ENCODE measurements around the gene BNIP2.

Gene BNIP2

DNA sequence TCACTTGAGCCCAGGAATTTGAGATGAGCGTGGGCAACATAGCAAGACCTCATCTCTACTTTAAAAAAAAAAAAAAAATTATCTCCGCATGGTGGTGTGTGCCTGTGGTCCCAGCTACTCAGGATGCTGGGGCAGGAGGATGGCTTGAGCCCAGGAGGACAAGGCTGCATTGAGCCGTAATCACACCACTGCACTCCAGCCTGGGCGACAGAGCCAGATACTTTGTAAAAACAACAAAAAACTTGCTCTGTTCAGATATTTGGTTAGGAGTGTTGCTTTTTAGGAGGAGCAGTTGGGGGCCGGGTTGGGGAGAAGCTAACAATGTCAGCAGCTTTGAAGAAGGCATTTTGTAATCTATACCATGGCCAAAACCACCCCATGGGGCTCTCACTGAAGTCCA, 73.5 kb downstream of the BNIP2 start:
- H3K4me3 ChIP-seq (ENCODE audit: low read depth, low read length) = no peak overlapping the region
- DNase-seq (ENCODE audit: low read depth) = no peak
- TF ChIP-seq, protein P1, sequence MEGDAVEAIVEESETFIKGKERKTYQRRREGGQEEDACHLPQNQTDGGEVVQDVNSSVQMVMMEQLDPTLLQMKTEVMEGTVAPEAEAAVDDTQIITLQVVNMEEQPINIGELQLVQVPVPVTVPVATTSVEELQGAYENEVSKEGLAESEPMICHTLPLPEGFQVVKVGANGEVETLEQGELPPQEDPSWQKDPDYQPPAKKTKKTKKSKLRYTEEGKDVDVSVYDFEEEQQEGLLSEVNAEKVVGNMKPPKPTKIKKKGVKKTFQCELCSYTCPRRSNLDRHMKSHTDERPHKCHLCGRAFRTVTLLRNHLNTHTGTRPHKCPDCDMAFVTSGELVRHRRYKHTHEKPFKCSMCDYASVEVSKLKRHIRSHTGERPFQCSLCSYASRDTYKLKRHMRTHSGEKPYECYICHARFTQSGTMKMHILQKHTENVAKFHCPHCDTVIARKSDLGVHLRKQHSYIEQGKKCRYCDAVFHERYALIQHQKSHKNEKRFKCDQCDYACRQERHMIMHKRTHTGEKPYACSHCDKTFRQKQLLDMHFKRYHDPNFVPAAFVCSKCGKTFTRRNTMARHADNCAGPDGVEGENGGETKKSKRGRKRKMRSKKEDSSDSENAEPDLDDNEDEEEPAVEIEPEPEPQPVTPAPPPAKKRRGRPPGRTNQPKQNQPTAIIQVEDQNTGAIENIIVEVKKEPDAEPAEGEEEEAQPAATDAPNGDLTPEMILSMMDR (IDR thresholded peaks at IDR 0.05; ENCODE audit: low read depth, low read length, missing control alignments) = no peak

- H3K4me3 ChIP-seq (ENCODE audit: low read depth, low read length) = no peak overlapping the region
- TF ChIP-seq, protein P1 (IDR thresholded peaks at IDR 0.05; ENCODE audit: low read depth, low read length, missing control alignments) = no peak
- DNase-seq (ENCODE audit: low read depth) = no peak
Observed at GRCh38 chr15:59614153-59614552, 75.0 kb downstream of the BNIP2 start.

DNA sequence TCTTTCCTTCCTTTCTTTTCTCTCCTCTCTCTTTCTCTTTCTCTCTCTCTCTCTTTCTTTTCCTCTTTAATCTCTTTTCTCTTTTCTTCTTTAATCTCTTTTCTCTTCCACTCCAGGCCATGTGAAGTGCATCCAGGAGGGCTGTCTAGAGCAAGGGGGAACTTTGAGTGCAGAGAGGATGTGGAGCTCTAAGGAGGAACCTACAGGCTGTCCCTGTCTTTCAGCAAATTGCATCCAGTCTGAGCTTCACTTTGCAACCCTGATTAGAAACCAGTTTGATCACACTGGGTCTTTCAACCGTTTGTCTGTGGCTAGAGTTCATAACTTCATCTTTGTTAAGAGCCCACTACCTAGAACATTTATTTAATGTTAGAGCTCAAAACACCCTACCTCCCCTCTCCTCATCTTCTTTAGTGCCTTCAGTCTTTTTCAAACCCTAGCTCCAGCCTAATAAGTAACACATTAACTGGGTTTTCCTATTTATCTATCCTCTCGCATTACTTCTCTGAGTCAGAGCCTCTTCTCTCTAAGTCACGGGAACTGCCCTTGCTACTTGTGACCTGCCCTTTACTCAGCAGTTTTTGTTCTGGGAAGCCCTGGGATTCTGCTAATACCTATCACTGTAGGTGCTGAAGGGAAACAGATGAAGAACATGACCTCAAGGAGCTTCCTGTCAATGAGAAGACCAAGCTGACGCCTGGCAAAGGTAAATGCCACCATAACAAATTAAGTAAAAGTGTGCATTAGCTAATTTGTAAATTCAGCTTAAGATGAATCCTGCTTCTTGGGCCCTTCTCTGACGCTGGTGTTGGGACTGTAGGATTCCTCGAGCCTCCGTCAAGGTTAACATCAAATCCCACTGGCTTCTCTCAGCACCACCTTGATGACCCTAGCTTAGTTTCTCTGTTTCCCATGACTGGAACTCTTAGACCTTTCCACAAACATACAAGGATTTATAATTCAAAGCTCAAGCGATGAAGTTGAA, 77.6 kb downstream of the BNIP2 start, which contains the start of gene GCNT3:
TSS of gene GCNT3 (plus strand) at position 508 of the 985 bp plus-strand sequence. CDS start 6,456 bp downstream, outside the sequence.
- TF ChIP-seq, protein P1 (IDR thresholded peaks at IDR 0.05; ENCODE audit: low read depth, low read length, missing control alignments) = no peak
- no peak within 1 kb of the TSS for H3K4me3 ChIP-seq (ENCODE audit: low read depth, low read length)
- DNase-seq (ENCODE audit: low read depth) = no peak

- H3K4me3 ChIP-seq (ENCODE audit: low read depth, low read length) = no peak overlapping the region
- TF ChIP-seq, protein P1 (IDR thresholded peaks at IDR 0.05; ENCODE audit: low read depth, low read length, missing control alignments) = no peak
- no peak for DNase-seq (ENCODE audit: low read depth)
Observed at GRCh38 chr15:59609730-59610712, 79.1 kb downstream of the BNIP2 start.

Data from GM12864 (cell line).